ENCODE measurements around the gene FGF2. TPM values are rescaled to one million over a fixed set of nuclear protein-coding genes. Genes with fewer than 3 reads are reported as not detected.
"Not testable (repeated sequence)": the region's sequence is repeated elsewhere in the genome, so short reads cannot be mapped to it uniquely, and the experiment has no call there.

Gene FGF2
- total RNA-seq, 1 donor from 2014 or later, result 10.3 TPM

- peak in 1 of 2 donors; percentile 67 for DNase-seq (ENCODE audit: low read depth in 2 of 2)
Observed at GRCh38 chr4:122921971-122922876, 95.6 kb downstream of the FGF2 start, which contains the start of gene NUDT6. TSS of gene NUDT6 (minus strand) at chr4:122922597. CDS start at chr4:122922572, 25 bp downstream.

- DNase-seq (ENCODE audit: low read depth in 2 of 2), result peak; percentile 63 to 91
Observed at GRCh38 chr4:122922877-122923511, 96.4 kb downstream of the FGF2 start.

GRCh38 chr4:122928930-122929329 lies 102.3 kb downstream of the FGF2 start:
- no peak for DNase-seq (ENCODE audit: low read depth in 2 of 2)

- peak in 1 of 2 donors; percentile 36 for DNase-seq (ENCODE audit: low read depth in 2 of 2)
Observed at GRCh38 chr4:122930862-122931261, 104.2 kb downstream of the FGF2 start.

GRCh38 chr4:122932763-122933162 lies 106.1 kb downstream of the FGF2 start:
- DNase-seq (ENCODE audit: low read depth in 2 of 2), result no peak

GRCh38 chr4:122945136-122945535 lies 118.5 kb downstream of the FGF2 start:
- DNase-seq (ENCODE audit: low read depth in 2 of 2), result not testable (repeated sequence)

GRCh38 chr4:122946142-122946541 lies 119.5 kb downstream of the FGF2 start:
- no peak for DNase-seq (ENCODE audit: low read depth in 2 of 2)

Other genes starting within 250 kb of the FGF2 start
- not detected in 2 replicates for gene IL21, start 205.8 kb upstream of the FGF2 start, total RNA-seq
- 4.3 and 4.4 TPM in 2 replicates for gene BBS12, start 94.1 kb upstream of the FGF2 start, total RNA-seq
- 4.6 and 4.9 TPM in 2 replicates for gene NUDT6, start 95.8 kb downstream of the FGF2 start, total RNA-seq